ENCODE results near the gene HUWE1.
"Not testable (repeated sequence)": the region's sequence is repeated elsewhere in the genome, so short reads cannot be mapped to it uniquely, and the experiment has no call there.

Gene HUWE1

DNA sequence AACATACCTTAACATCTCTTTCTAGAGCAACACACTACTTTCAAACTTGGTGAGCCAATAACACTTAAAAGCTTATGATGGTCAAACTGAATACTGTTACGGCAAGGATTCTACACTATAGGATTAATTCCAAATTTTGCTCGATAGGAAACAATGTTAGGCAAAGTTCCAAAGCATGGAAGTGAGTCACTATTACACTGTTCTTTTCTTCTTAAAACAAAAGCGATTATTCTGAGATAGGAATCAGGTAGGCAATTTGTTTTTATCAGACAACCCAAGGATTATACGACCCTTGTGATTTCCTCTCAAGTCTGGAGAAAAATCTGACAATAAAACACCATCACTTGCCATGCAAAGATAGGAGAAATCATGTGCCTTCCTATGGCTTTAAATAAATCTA, 81.5 kb downstream of the HUWE1 start:
- peak; percentile 11 for DNase-seq (ENCODE audit: low read depth)

GRCh38 chrX:53599781-53600396, 86.6 kb downstream of the HUWE1 start:
- no peak for DNase-seq (ENCODE audit: low read depth)

GRCh38 chrX:53598169-53598568, 88.3 kb downstream of the HUWE1 start:
- DNase-seq (ENCODE audit: low read depth) = no peak

DNA sequence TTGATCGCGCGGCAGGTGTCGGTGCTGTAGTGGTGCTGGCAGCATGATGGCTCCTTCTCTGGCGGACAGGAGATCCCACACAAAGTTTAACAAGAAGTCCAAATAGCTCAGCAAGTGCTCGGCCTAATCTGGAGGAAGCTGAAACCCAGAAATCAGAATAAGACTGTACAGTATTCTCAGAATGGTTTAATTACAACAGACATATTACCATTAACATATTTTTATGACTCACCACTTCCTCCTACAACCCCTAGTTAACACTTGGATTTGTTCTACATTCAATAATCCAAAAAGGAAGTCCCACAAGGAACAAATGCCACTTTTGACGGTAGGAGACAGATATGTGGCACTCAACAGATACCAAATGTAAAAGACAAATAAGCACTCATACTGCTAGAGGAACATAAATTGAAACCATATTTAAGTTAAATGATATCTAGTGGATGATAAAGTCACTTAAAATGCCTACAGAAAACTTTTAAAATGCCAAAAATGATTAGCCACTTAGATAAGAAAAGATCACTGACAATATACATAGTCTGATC, 91.2 kb downstream of the HUWE1 start:
- DNase-seq (ENCODE audit: low read depth) = no peak

DNA sequence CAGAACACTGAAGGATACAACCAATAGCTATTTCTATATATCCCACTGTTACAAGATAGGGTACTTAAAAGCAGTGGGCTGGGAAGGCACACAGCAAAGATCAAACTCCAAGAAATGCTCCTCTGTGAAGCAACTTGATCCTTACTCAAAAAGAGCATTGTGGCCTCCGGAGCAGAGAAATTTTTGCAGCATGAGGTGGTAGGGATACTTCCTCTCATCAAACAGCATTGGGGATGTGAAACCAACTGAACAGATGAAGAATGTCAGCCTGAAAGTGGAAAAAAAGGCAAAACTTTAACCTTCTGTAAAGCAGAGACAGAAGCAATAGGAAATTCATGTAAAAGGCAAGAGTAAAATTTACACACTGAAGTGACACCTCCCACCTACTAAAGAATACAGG, 92.2 kb downstream of the HUWE1 start:
- DNase-seq (ENCODE audit: low read depth) = peak; percentile 56

DNA sequence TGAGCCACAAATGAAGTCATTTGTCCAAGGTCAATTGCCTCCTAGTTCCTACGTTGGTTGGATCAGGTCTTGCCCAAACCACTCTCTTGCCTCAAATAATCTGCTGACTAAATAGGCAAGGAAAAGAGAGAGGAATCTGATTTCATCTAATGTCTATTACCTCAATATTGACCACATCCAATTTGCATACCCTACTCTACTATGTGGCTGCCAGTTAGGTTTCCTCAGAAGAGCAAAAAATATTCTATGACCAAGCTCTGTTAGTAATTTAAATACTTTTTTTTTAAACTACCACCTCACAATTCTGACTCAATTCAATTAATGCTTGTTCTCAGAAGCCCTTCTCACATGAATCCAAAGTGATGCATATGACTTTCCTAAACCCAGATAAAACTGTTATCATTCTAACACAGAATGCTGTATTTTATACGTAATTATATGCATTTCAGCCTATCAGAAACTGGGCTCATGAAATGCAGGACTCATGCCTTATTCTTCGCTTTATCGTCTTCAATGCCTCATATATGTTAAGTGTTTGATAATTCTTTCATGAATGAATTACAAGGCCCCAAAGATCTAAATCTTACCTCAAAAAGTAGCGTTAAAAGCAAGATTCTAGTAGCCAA, 98.6 kb downstream of the HUWE1 start:
- no peak for DNase-seq (ENCODE audit: low read depth)

DNA sequence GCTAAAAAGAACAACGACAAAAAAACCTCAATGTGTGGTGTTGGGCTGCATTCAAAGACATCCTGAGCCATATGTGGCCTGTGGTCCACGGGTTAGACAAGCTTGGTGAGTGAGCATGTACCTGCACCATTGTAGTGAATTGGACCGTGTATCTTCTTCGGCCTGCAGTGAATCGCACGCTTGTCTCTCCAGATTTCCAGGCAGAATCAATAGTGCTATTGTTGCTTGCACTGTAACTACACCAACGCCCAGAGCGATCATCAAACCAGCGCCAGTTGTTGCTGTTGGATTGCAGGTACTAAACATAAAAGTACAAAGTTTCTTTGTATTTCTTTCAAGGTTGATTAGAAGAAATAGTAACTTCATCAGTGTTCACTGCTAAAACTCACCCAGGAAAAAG, 101.6 kb downstream of the HUWE1 start:
- DNase-seq (ENCODE audit: low read depth) = no peak

DNA sequence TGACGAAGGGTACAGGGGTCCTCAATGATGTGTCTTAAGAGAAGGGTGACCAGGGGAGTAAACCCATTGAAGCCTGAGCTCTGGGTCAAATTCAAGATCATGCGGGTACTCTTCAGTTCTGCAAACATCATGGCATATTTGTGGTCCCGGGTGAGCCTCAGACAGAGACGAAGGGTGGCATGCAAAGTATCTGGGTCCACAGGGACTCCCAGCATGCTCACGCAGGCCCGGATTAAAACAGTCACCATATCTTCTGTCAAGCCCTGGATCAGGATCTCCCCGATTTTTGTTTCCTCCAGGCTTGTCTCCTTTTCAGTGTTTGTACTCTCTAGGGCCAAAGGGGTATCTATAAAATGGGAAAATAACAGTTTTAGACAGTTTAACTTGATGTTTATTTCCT, 102.9 kb downstream of the HUWE1 start:
- no peak for DNase-seq (ENCODE audit: low read depth)

GRCh38 chrX:53580742-53581504, 105.6 kb downstream of the HUWE1 start:
- no peak for DNase-seq (ENCODE audit: low read depth)

GRCh38 chrX:53571494-53571893, 115.0 kb downstream of the HUWE1 start:
- no peak for DNase-seq (ENCODE audit: low read depth)

- DNase-seq (ENCODE audit: low read depth) = no peak
These were observed 123.2 kb downstream of the HUWE1 start for GRCh38 chrX:53563324-53563723.

DNA sequence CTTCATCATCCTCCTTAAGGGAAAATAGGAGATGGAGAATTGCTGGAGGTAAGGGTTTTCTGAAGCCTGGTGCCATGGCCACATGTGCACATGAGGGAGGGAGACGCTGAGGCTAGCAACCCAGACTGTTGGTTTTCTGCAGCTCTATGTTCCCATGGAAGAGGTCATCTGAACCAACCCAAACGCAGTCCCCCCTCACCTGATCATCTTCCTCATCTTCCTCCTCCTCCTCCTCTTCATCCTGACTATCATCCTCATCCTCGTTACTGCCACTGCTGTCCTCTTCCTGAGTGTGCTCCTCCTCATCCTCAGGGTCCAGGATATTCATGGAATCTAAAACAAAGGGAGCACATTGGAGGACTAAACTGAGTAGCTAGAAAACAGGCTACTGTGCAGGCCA, 124.6 kb downstream of the HUWE1 start:
- no peak for DNase-seq (ENCODE audit: low read depth)

- no peak for DNase-seq (ENCODE audit: low read depth)
These were observed 127.9 kb downstream of the HUWE1 start for GRCh38 chrX:53558646-53559045.

DNA sequence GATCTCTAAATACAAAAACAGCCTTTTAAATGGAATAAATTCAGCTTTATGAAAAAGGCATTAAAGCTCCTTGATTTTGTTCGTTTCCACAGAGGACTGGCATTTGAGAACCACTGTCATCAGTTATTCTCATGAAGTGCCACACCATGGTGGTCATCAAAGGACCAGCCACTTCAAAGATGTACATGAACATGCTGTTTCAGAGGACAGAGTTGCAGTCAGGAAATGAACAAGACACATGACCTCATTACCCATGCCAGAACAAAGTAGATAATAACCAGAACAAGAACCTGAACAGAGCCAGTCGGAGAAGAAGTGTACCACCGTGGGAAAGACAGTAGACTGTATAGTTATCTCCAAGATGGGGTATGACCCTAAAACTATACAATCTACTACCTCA, 129.7 kb downstream of the HUWE1 start:
- DNase-seq (ENCODE audit: low read depth) = no peak

DNA sequence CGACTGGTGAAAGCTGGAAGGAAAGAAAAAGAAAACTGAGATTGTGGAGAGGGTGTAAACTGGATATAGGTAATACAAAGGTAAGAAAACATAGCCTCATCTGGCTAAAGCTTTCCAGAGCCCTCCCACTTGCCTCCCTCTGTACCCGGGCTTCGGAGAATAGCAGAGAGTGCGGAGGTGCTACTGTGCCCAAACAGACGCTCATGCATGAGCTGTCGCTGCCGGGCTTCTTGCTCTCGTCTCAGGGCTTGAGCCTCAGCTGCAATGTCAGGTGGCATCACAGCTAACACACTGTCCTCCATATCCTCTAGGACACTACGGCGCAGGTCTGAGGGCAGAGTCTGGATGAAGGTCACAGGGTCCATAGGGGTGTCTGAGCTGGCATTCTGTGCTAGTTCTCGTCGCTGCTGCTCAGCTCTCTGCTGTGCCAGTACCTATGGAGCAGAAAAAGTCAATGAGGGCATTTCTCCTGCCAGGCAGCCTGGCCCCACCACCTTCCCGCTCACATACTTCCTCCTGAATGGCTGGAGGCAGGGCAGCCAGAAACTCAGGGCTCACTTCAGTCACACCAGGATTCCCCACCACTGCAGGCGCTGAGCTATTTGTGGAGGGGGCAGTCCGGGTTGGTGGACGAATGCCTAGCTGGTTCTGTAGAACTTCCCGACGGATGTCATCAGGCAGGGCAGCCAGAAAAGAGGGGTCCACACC, 135.6 kb downstream of the HUWE1 start:
- no peak for DNase-seq (ENCODE audit: low read depth)

DNA sequence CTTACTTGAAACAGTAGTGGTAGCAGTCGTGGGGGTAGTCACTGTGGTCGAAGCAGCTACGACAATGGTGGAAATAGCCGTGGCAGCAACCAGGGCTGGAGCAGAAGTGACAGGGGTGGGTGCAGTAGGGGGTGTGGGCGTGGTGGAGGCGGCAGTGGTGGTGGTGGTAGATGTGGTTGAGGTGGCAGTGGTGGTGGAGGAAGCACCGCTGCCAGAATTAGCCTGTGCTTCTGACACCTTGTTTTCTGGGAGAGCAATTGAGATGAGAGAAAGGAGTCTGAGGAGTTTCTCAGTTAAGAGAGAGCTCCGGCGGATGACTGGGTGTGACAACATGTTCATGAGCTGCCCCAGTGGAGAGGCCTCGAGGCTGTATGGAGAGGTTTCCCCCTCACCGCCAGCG, 138.9 kb downstream of the HUWE1 start:
- DNase-seq (ENCODE audit: low read depth) = no peak

DNA sequence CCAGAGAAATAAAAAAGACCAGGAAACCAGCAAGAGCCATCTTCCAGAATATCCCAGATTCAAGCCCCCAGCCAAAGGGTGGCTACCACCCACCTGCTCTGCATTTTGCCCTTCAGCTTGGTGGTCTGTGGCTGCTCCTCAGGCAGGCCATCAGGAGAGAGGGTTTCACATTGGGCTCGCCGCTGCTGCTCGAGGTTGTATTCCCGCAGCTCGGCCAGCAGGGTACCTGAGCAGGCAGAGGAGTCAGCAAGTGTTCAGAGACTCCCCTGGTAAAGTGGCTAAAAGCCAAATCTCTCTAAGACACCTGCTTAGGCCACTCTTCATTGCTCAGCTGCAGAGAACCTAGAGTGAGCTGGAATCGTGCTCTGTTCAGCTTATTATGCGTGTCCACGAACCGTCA, 141.6 kb downstream of the HUWE1 start:
- no peak for DNase-seq (ENCODE audit: low read depth)

GRCh38 chrX:53538781-53539180, 147.7 kb downstream of the HUWE1 start:
- no peak for DNase-seq (ENCODE audit: low read depth)

GRCh38 chrX:53531255-53531966, 155.1 kb downstream of the HUWE1 start:
- not testable (repeated sequence) for DNase-seq (ENCODE audit: low read depth)

DNA sequence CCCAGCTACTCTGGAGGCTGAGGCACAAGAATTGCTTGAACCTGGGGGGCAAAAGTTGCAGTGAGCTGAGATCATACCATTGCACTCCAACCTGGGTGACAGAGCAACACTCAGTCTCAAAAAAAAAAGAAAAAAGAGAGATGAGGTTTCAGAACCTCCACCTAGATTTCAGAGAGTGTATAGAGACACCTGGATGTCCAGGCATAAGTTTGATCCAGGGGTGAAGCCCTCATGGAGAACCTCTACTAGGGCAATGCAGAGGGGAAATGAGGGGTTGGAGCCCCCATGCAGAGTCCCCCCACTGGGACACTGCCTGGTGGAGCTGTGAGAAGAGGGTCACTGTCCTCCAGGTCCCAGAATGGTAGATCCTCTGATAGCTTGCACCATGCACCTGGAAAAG, 159.5 kb downstream of the HUWE1 start:
- DNase-seq (ENCODE audit: low read depth) = no peak

- DNase-seq (ENCODE audit: low read depth) = no peak
These were observed 175.2 kb downstream of the HUWE1 start for GRCh38 chrX:53511322-53511721.

GRCh38 chrX:53504035-53504434, 182.5 kb downstream of the HUWE1 start:
- not testable (repeated sequence) for DNase-seq (ENCODE audit: low read depth)

All from ELR (cell line).